LNCAP (cell line): ENCODE data around the gene DUSP22.

ENCODE experiments used
- TF ChIP-seq, protein P1 (sequence below): fragments of 450-650 bp; IDR thresholded peaks from 2 replicates; pipeline ENCODE4 v1.5.1; 2017; ENCODE audit warnings: mild to moderate bottlenecking

The DUSP22 gene

DNA sequence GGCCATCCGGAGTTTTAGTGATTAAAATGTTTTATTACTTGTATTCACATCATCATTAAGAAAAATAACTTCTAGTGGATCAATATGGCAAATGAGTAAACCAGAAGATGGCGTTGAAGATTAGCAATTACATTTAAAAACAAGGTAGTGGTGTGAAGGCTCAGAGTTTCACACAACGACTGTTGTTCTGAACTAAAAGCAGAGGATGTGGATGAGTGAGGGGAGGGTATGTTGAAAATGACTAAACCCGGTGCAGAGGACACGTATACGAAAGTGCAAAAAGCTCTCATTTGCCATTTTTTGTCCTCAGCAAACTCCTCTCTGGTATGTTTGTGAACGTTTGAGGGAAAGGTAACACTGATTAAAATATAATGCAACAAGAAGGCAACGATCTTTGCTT lies 97.3 kb downstream of the DUSP22 start:
- TF ChIP-seq, protein P1, sequence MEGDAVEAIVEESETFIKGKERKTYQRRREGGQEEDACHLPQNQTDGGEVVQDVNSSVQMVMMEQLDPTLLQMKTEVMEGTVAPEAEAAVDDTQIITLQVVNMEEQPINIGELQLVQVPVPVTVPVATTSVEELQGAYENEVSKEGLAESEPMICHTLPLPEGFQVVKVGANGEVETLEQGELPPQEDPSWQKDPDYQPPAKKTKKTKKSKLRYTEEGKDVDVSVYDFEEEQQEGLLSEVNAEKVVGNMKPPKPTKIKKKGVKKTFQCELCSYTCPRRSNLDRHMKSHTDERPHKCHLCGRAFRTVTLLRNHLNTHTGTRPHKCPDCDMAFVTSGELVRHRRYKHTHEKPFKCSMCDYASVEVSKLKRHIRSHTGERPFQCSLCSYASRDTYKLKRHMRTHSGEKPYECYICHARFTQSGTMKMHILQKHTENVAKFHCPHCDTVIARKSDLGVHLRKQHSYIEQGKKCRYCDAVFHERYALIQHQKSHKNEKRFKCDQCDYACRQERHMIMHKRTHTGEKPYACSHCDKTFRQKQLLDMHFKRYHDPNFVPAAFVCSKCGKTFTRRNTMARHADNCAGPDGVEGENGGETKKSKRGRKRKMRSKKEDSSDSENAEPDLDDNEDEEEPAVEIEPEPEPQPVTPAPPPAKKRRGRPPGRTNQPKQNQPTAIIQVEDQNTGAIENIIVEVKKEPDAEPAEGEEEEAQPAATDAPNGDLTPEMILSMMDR, result no peak

DNA sequence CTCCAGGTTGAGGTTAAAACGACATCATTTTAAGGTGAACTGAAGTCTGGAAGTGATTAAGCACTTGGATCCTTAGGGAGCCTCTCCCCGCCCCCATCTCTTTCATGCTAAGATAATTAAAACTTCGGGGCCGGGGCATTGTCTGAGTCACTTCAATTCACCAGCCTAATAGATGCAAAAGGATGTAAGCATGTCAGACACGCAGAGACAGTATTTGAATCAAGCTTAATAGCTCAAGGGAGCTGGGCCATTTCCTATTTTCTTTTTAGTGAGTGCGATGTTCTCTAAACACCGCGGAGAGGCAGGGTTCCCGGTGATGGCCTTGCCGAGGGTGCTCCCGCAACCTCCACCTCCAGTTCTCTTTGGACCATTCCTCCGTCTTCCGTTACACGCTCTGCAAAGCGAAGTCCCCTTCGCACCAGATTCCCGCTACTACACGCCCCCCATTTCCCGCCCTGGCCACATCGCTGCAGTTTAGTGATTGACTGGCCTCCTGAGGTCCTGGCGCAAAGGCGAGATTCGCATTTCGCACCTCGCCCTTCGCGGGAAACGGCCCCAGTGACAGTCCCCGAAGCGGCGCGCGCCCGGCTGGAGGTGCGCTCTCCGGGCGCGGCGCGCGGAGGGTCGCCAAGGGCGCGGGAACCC lies 98.7 kb downstream of the DUSP22 start:
- TF ChIP-seq, protein P1, result no peak

DNA sequence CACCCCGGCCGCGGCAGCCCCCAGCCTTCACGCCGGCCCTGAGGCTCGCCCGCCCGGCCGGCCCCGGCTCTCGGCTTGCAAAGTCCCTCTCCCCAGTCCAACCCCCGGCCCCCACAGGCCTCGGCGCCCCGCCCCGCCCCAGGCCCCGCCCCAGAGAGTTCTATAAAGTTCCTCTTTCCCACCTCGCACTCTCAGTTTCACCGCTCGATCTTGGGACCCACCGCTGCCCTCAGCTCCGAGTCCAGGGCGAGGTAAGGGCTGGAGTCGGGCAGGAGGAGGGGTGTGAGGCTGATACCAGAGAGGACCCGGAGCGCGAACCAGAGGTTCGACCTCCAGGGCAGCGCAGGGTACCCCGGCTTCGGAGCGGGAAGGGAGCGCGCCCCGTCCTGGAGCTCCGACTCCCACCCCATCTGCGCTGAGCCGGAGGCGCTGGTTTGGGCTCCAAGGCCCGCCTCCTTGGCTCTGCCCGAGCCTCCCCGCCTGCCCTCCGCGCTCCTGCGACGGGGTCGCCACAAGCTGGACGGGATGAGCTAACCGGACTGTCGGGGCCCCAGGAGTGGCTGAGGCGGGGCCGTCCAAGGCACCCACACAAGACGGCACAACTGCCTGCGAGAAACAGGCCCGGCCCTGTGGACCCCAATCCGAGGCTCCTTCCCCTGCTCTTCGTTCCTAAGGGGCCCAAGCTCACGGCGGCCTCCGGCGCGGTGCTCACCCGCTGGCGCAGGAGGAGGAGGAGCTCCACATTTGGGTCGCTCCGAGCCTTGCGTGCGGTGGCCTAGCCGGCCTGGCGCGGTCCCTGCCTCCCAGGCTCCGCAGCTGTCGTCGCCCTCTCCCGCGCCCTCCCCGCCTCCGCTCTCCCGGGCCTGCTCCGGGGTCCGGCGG lies 99.5 kb downstream of the DUSP22 start, which contains the start of gene IRF4:
Gene IRF4, plus strand, starts transcription at position 194 of the 882 bp plus-strand sequence. CDS start 1,401 bp downstream, outside the sequence.
- TF ChIP-seq, protein P1, result no peak

DNA sequence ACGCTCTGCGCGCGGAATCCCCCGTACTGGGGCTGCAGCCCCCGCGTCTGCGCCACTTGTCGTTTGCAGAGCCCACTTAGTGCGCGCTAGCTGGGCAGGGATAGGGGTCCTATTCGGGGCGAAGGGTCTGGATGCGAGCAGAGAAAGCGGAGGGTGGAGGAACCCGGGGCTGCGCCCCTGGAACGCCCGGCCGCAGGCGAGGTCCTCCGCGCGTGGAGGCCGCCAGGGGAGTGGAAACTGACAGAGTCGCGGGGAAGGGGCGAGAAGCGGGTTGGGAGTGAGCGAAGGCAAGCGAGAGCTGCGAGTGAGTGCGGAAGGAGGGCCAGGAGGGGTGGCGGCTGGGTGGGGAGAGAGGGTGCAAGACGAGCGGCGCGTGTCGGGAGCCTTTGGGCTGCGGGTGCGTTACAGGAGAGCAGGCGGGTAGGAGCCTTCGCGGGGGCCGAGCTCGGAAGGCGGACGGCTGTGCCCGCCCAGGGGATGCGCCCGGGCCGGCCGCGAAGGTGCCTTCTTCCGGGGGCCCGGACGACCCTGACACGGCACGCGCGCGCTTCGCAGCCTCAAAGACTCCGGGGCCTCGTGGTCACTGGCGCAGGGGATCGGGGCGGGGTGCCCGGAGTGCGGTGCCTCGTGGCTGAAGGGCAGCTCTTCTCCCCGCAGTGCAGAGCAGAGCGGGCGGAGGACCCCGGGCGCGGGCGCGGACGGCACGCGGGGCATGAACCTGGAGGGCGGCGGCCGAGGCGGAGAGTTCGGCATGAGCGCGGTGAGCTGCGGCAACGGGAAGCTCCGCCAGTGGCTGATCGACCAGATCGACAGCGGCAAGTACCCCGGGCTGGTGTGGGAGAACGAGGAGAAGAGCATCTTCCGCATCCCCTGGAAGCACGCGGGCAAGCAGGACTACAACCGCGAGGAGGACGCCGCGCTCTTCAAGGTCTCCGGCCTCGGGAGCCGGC lies 100.4 kb downstream of the DUSP22 start:
- TF ChIP-seq, protein P1, result no peak

DNA sequence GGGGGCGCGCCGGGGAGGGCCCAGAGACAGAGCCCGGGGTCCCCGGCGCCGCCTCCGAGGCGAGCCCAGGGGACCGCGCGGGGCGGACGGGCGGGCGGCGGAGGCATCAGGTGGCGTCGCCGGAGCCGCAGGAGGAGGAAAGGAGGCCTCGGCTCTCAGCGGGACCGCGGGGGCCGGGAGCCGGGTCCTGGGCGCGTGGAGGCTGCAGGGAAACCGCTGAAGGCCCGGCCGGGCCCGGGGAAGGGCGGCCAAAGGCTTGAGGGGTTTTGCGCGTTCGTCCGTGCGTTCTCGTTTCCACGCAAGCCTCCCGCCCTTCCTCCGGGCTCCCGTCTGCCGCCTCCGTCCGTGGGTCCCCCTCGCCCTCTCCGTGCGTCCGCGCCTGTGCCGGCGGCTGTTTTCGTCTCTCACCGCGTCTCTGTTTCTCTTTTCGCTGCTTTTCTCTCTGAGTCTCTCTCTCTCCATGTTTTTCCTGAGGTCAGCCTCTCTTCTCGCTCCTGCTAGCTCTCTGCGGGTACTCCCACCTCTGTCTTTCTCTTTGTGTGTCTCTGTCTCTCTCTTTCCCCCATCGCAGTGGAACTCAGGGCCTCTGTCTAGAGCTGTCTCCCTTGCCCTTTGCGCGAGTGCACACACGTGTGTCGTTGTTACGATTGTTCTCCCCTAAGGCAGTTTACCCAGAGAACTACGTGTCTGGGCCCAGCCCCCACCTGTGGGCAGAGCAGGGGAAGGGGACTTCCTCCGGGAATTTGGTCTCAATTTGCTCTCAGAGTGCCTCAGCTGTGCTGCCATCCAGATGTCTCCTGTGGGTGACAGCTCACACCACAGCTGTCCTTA lies 101.3 kb downstream of the DUSP22 start:
- TF ChIP-seq, protein P1, result no peak

DNA sequence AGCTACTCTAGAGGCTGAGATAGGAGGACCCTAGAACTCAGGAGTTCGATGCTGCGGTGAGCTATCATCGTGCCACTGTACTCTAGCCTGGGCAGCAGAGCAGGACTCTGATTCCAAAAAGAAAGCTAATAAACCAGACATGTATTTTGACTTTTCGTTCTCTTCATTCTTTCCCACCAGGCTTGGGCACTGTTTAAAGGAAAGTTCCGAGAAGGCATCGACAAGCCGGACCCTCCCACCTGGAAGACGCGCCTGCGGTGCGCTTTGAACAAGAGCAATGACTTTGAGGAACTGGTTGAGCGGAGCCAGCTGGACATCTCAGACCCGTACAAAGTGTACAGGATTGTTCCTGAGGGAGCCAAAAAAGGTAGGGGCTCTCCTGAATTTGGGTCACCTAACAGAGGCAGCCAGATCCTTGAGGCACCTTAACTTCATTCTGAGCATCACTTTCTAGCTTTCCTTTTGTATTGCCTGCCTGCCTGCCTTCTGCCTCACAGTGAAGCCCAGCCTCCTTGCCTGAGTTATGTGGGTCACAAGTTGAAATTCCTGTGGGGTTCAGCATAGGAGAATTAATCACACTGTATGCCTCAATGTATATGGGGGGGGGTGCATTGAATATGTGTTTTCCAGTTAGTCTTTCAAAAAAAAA lies 102.5 kb downstream of the DUSP22 start:
- TF ChIP-seq, protein P1, result no peak
